ENCODE data around the gene TBCD. TPM values are rescaled to one million over a fixed set of nuclear protein-coding genes. Genes with fewer than 3 reads are reported as not detected.

Gene TBCD
- total RNA-seq, 2 donors from 2014 or later = 64.0 to 123 TPM

GRCh38 chr17:82920150-82920549 is 168.3 kb downstream of the TBCD start:
- H3K4me3 ChIP-seq = no peak overlapping the region
- TF ChIP-seq CTCF (IDR thresholded peaks at IDR 0.05) (no peak), POLR2AphosphoS5 (IDR thresholded peaks at IDR 0.05) (no peak), POLR2A (IDR thresholded peaks at IDR 0.05) (no peak)
- DNase-seq (ENCODE audit: low spot score) = no peak
- no peaks in the 10 kb centered on the region for H3K27me3 ChIP-seq (replicated peaks; ENCODE audit: insufficient read depth)
- intact Hi-C loops (cut with DNase I) = no loop called here
- H3K27ac ChIP-seq = no peak overlapping the region
- peaks cover 0 to under 1% of the 10 kb centered on the region in 2 donors for H3K36me3 ChIP-seq
- WGBS = 88% methylated on average over 15 of the region's 15 CpGs
- no peaks in the 10 kb centered on the region for H3K9me3 ChIP-seq
- H3K4me1 ChIP-seq (replicated peaks) = no peaks in the 10 kb centered on the region

- no peaks in the 10 kb centered on the region for H3K27me3 ChIP-seq (replicated peaks; ENCODE audit: insufficient read depth)
- DNase-seq (ENCODE audit: low spot score) = no peak
- H3K4me1 ChIP-seq (replicated peaks) = no peaks in the 10 kb centered on the region
- peaks cover 0 to 4% of the 10 kb centered on the region in 2 donors for H3K36me3 ChIP-seq
- TF ChIP-seq POLR2A (IDR thresholded peaks at IDR 0.05) = no peak
- no peak for TF ChIP-seq CTCF (IDR thresholded peaks at IDR 0.05)
- H3K4me3 ChIP-seq = no peak overlapping the region
- 92% methylated on average over 16 of the region's 16 CpGs for WGBS
- intact Hi-C loops (cut with DNase I) = no loop called here
- H3K9me3 ChIP-seq = no peaks in the 10 kb centered on the region
- no peak overlapping the region for H3K27ac ChIP-seq
These were observed 168.8 kb downstream of the TBCD start for GRCh38 chr17:82920715-82921114.

GRCh38 chr17:82921426-82921825 is 169.6 kb downstream of the TBCD start:
- WGBS = 90% methylated on average over 13 of the region's 13 CpGs
- Histone ChIP-seq H3K4me1 (replicated peaks) (no peaks in the 10 kb centered on the region), H3K27ac (no peak overlapping the region), H3K9me3 (no peaks in the 10 kb centered on the region), H3K36me3 (peaks cover 0 to 4% of the 10 kb centered on the region in 2 donors), H3K4me3 (no peak overlapping the region), H3K27me3 (replicated peaks; ENCODE audit: insufficient read depth) (no peaks in the 10 kb centered on the region)
- intact Hi-C loops (cut with DNase I) = no loop called here
- DNase-seq (ENCODE audit: low spot score) = no peak
- TF ChIP-seq CTCF (IDR thresholded peaks at IDR 0.05) (no peak), POLR2AphosphoS5 (IDR thresholded peaks at IDR 0.05) (no peak), POLR2A (IDR thresholded peaks at IDR 0.05) (no peak)

GRCh38 chr17:82922646-82923045 is 170.8 kb downstream of the TBCD start:
- 92% methylated on average over 19 of the region's 19 CpGs for WGBS
- H3K36me3 ChIP-seq = peaks cover 0 to 4% of the 10 kb centered on the region in 2 donors
- H3K27me3 ChIP-seq (replicated peaks; ENCODE audit: insufficient read depth) = no peaks in the 10 kb centered on the region
- no peak overlapping the region for H3K27ac ChIP-seq
- H3K9me3 ChIP-seq = no peaks in the 10 kb centered on the region
- intact Hi-C loops (cut with DNase I) = no loop called here
- H3K4me3 ChIP-seq = no peak overlapping the region
- no peak for TF ChIP-seq POLR2A (IDR thresholded peaks at IDR 0.05)
- no peak for TF ChIP-seq POLR2AphosphoS5 (IDR thresholded peaks at IDR 0.05)
- no peak for TF ChIP-seq CTCF (IDR thresholded peaks at IDR 0.05)
- H3K4me1 ChIP-seq (replicated peaks) = no peaks in the 10 kb centered on the region
- no peak for DNase-seq (ENCODE audit: low spot score)

GRCh38 chr17:82923366-82924113 is 171.7 kb downstream of the TBCD start:
- no peak for DNase-seq (ENCODE audit: low spot score)
- Histone ChIP-seq H3K27ac (no peak overlapping the region), H3K4me3 (no peak overlapping the region), H3K27me3 (replicated peaks; ENCODE audit: insufficient read depth) (no peaks in the 10 kb centered on the region), H3K36me3 (peaks cover 0 to 4% of the 10 kb centered on the region in 2 donors), H3K9me3 (no peaks in the 10 kb centered on the region), H3K4me1 (replicated peaks) (no peaks in the 10 kb centered on the region)
- TF ChIP-seq POLR2A (IDR thresholded peaks at IDR 0.05) = no peak
- TF ChIP-seq CTCF (IDR thresholded peaks at IDR 0.05) = no peak
- no peak for TF ChIP-seq POLR2AphosphoS5 (IDR thresholded peaks at IDR 0.05)
- intact Hi-C loops (cut with DNase I) = no loop called here
- whole genome bisulfite sequencing = 95% methylated on average over 25 of the region's 25 CpGs
